Mammary epithelial cell (primary cell): Measurements from ENCODE around the gene DPP10.

Source experiments
- EZH2 ChIP-seq: IDR thresholded peaks from 2 replicates; pipeline ENCODE4 v1.6.1; 2012; ENCODE audit warnings: low read length, inconsistent platforms, borderline replicate concordance
- TF ChIP-seq, protein P1 (sequence below), 2 donors: IDR thresholded peaks in 1 of 2; conservative IDR thresholded peaks in 1 of 2; 2 replicates each; pipeline ENCODE4 v1.5.1; 2011 to 2012; ENCODE audit warnings: inconsistent platforms in 2 of 2, low read length in 2 of 2, mild to moderate bottlenecking in 2 of 2, control low read depth in 1 of 2, low read depth in 1 of 2; ENCODE audit not compliant: insufficient read depth in 1 of 2; ENCODE audit errors: extremely low read depth in 1 of 2

GRCh38 chr2:114742245-114742644 lies 299.8 kb downstream of the DPP10 start:
- TF ChIP-seq, protein P1, sequence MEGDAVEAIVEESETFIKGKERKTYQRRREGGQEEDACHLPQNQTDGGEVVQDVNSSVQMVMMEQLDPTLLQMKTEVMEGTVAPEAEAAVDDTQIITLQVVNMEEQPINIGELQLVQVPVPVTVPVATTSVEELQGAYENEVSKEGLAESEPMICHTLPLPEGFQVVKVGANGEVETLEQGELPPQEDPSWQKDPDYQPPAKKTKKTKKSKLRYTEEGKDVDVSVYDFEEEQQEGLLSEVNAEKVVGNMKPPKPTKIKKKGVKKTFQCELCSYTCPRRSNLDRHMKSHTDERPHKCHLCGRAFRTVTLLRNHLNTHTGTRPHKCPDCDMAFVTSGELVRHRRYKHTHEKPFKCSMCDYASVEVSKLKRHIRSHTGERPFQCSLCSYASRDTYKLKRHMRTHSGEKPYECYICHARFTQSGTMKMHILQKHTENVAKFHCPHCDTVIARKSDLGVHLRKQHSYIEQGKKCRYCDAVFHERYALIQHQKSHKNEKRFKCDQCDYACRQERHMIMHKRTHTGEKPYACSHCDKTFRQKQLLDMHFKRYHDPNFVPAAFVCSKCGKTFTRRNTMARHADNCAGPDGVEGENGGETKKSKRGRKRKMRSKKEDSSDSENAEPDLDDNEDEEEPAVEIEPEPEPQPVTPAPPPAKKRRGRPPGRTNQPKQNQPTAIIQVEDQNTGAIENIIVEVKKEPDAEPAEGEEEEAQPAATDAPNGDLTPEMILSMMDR (conservative IDR thresholded peaks at IDR 0.05 in 1 of 2, IDR thresholded peaks at IDR 0.05 in 1 of 2; ENCODE audit: extremely low read depth in 1 of 2, insufficient read depth in 1 of 2, low read depth in 1 of 2, low read length in 2 of 2): no peak
- TF ChIP-seq EZH2: no peak
